Fibroblast of skin of left quadriceps (primary cell): ENCODE data around the gene ACP7.
"Not testable (repeated sequence)": the region's sequence is repeated elsewhere in the genome, so short reads cannot be mapped to it uniquely, and the experiment has no call there.

ENCODE experiments used
- DNase-seq, 2 experiments: peaks; one replicate each; pipeline ENCODE4 v3.0.0-alpha.2; 2013; ENCODE audit warnings: low read depth in 2 of 2

The ACP7 gene

DNA sequence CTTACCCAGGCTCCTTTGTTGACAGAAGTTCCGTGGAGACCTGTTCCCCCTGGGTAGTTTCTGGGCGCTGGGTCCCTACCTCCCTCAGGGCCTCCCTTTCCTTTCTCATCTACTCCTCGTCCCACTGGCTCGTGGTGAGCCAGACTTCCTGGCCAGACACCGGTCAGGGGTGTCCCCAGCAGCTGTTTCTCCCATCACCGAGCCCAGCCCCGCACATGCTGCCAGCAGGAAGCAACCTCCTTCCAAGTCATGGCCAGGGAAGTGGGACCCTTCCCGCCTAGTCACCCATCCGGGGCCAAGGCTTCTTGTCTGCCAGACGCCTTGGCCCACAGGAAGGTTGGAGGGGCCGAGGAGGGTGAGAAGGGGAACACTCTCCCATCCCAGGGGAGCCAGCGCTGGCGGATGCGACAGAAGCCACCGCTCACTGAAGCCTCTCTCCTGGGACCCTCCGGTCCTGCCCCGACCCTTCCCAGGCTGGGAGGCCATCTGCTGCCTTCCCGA, 47.1 kb downstream of the ACP7 start:
- no peak for DNase-seq

DNA sequence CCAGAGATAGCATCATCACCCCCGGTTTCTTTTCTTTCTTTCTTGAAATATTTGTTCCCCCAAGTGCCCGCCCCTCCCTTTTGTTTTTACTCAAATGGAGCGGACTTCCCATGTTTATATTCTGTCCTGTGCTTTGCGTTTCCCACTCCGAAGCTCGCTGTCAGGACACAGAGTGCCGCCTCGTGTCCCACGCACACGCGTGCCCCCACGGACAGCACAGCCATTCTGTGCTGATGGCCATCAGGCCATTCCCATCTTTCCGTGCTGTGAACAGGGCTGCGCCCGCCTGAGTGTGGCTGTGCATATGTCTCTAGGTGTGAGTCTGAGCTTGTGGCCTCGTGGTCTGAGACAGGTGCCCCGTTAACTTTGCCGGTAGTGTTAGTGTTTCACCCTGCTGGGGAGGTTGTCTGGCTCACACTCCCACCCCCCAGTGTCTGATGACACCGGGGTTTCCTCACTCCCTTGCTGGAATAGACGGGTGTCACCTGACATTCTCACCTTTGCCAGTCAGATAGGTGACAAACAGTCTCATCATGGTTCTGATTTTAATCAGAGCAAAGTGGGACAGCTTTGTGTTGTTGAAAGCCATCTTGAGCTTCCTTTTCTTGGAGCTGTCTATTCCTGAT, 48.3 kb downstream of the ACP7 start:
- no peak for DNase-seq

- no peak for DNase-seq
Observed at GRCh38 chr19:39133431-39134270, 49.5 kb downstream of the ACP7 start.

DNA sequence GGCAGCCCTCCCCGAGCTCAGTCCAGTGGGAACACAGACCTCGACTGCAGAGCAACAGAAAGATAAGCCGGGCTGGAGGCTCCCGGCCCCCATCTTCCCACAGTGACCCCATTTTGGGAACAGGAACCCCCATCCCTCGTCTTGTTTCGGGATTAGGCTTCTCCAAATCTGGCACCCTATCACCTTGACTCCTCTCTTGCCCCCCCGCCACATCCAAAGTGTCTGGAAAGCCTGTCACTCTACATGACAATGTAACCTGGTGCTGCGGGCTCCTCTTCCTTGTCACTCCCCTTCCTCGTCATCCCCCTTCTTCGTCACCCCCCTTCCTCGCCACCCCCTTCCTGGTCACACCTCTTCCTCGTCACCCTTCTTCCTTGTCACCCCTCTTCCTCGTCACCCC, 51.5 kb downstream of the ACP7 start:
- no peak for DNase-seq

- DNase-seq = no peak
Observed at GRCh38 chr19:39136225-39136940, 52.2 kb downstream of the ACP7 start.

GRCh38 chr19:39137131-39137530, 53.0 kb downstream of the ACP7 start:
- no peak for DNase-seq

DNA sequence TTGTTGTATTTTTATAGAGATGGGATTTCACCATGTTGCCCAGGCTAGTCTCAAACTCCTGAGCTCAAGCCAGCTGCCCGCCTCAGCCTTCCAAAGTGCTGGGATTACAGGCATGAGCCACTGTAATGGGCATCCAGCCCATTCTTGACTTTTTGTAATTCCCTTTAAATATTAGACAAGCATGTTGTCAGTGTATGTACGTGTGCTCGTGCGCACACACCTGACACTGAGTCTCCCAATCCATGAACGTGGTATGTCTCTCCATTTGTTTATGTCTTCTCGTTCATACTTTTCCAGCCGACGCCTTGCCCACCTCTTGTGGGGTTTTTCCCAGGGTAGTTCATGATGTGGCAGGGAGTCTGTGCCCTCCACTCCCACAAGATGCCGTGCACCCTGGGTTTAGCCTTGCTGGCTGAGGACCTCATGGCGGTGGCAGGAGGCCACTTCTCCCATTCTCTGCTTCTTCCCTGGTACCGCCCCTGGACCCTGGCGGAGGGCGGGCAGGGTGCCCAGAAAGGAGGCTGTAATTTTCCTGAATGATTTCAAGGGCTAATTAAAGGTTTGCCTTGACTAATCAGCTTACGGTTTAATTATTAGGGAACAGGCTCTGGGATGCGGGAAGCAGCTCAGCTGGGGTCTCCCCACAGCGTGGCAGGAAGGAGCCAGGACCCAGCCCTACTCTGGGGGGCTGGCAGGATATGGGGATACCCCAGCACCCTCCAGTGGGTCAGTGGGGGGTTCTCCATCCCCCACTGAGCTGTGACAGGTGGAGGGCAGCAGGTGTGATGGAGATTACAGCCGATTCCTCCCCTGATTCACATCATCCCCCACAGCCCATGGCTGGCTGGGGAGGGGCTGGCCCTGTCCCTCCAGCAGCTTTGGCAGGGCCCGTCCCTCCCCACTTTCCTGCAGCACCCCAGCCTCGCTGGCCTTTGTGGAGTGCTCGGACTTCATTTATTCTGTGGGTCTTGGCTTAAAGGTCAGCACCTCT, 54.3 kb downstream of the ACP7 start:
- no peak for DNase-seq

GRCh38 chr19:39139305-39139874, 55.2 kb downstream of the ACP7 start:
- DNase-seq = no peak

- no peak for DNase-seq
Observed at GRCh38 chr19:39139971-39140453, 55.8 kb downstream of the ACP7 start.

GRCh38 chr19:39140594-39140993, 56.4 kb downstream of the ACP7 start:
- no peak for DNase-seq

DNA sequence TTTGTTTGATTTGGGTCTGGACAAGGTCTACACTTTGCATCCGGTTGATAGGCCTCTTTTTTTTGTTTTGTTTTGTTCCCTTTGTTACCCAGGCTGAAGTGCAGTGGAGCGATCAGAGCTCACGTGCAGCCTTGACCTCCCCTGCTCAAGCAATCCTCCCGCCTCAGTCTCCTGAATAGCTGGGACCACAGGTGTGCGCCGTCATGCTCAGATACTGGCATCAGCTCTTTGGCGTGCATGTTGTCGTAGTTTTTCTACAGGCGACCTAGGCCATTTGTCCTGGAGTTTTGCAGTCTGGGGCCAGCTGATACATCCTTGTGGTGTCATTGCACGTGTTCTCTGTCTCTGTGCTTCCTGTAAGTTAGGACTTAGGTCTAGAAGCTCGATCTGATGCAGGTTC, 57.8 kb downstream of the ACP7 start:
- no peak for DNase-seq

GRCh38 chr19:39142630-39143029, 58.5 kb downstream of the ACP7 start:
- no peak for DNase-seq

DNA sequence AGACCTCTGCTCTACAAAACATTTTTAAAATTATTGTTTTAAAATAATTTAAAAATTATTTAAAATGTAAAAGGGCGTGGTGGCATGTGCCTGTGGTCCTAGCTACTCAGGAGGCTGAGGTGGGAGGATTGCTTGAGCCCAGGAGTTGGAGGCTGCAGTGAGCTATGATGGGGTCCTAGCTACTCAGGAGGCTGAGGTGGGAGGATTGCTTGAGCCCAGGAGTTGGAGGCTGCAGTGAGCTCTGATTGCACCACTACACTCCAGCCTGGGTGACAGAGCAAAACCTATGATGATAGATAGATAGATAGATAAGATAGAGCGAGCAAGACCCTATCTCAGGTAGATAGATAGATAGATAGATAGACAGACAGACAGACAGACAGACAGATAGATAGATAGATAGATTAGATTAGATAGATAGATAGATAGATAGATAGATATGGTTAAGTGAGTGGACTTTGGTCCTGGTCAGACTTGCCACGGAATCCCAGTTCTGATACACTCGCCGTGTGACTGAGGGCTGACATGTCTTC, 59.7 kb downstream of the ACP7 start:
- DNase-seq = not testable (repeated sequence)

DNA sequence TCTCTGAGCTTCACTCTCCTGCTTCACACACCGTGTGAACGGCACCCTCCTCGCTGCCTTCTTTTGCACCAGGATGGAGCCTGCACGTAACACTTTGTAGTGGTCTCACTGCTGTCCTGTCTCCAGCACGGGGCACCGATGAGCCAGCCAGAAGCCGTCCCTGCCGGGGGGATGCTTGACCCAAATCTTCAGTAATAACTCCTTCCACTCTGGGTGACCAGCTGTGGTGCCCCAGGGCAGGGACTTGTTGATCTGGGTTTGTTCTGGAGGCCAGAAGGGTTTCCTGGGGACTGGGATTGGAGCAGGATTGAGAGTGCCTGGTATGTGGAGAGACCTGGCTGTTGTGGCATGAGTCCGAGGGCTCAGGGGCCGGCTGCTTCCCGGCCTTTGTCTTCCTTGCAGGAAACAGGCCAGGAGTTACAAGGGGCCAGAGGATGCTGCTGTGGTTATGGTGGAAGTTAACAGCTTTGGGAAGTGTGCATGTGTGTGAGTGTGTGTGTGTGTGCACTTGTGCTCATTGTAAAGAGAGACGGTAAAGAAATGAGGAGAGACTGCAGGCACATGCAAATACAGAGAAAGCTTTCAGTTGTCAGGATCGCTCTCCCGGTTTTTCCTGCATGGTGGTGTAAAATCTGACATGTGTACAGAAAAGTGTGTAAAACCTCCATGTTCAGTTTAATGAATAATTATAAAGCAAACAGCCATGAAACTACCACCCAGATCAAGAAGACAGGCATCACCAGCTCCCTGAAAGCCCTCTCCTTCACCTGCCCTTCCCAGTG, 60.3 kb downstream of the ACP7 start:
- no peak for DNase-seq

DNA sequence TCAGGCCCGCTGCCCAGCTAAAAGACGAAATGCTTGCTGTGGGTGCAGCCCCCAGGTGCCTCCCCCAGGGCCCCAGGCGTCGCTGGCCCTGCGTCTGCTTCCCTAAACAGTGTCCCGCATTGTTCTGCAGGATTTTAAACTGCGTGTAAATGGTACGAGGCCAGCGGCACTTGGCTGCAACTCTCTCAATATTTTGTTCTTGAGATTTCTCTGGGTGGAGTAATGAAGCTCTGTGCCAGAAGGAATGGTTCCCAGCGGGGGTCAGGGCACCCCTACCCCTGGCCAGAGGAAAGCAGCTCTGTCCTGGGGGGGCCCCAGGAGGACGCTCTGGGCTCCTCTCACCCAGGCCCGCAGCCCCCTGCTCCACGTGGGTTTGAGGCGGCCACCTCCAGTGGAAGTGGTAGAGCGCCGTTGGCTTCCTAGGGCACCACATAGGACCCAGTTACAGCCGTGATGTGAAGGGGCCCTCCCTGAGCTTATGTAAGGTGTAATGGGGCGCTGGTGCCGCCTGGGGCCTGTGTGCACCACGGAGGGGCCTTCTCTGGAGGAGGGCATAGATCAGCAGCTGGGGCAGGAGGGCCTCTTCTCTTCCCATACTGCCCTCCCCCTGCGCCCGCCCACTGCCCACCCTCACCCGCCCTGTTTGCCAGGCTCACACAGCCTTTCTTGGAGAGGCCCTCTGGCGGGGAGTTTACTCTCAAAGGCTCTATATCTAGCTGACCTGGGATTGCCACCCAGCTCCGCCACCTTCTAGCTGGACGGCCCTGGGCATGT, 61.2 kb downstream of the ACP7 start:
- DNase-seq = no peak

- no peak for DNase-seq
Observed at GRCh38 chr19:39146091-39146490, 61.9 kb downstream of the ACP7 start.

DNA sequence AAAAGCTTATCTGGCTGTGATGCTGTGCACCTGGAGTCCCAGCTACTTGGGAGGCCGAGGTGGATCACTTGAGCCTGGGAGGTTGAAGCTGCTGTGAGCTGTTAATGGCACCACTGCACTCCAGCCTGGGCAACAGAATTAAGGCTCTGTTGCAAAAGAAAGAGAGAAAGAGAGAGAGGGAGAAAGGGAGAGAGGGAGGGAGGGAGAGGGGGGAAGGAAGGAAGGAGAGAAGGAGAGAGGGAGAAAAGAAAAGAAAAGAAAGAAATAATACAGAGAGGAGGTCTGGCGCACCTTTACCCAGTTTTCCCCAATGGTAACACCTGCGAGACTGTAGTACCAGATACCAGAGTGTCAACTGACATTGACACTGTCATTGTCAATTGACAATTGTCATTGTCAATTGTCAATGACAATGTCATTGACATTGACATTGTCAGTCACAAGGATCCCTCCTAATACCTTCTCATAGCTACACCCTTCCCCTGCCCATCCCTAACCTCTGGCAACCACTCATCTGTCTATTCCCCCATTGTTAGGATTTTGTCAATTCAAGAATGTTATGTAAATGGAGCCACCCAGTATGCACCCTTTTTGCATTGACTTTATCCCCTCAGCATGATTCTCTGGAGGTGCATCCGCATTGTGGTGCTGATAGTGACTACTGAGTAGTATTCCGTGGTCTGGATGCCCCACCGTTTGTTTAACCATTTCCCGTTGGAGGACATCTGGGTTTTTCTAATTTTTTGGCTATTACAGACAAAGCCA, 62.7 kb downstream of the ACP7 start:
- no peak for DNase-seq

GRCh38 chr19:39147480-39147879, 63.3 kb downstream of the ACP7 start:
- no peak for DNase-seq
